ENCODE data around the gene MSL3B.

Gene MSL3B

GRCh38 chr2:233852056-233852455 lies 16.1 kb downstream of the MSL3B start:
- DNase-seq: no peak

- DNase-seq: no peak
Observed at GRCh38 chr2:233851169-233851568, 17.0 kb downstream of the MSL3B start.

- no peak for DNase-seq
Observed at GRCh38 chr2:233850745-233851144, 17.4 kb downstream of the MSL3B start.

GRCh38 chr2:233849607-233850271 lies 18.4 kb downstream of the MSL3B start:
- no peak for DNase-seq

- DNase-seq: no peak
Observed at GRCh38 chr2:233848276-233848675, 19.9 kb downstream of the MSL3B start.

GRCh38 chr2:233847248-233847898 lies 20.8 kb downstream of the MSL3B start:
- DNase-seq: no peak

- DNase-seq: no peak
Observed at GRCh38 chr2:233846387-233847247, 21.6 kb downstream of the MSL3B start.

- DNase-seq: no peak
Observed at GRCh38 chr2:233845301-233846060, 22.7 kb downstream of the MSL3B start.

- DNase-seq: no peak
Observed at GRCh38 chr2:233844836-233845235, 23.4 kb downstream of the MSL3B start.

- no peak for DNase-seq
Observed at GRCh38 chr2:233844064-233844807, 23.9 kb downstream of the MSL3B start.

- no peak for DNase-seq
Observed at GRCh38 chr2:233841183-233841582, 27.0 kb downstream of the MSL3B start.

GRCh38 chr2:233840520-233840919 lies 27.7 kb downstream of the MSL3B start:
- no peak for DNase-seq

- no peak for DNase-seq
Observed at GRCh38 chr2:233839447-233839820, 28.8 kb downstream of the MSL3B start.

GRCh38 chr2:233838726-233839446 lies 29.3 kb downstream of the MSL3B start:
- DNase-seq: no peak

GRCh38 chr2:233838251-233838650 lies 29.9 kb downstream of the MSL3B start:
- DNase-seq: no peak

GRCh38 chr2:233837694-233838229 lies 30.4 kb downstream of the MSL3B start:
- no peak for DNase-seq

- no peak for DNase-seq
Observed at GRCh38 chr2:233836359-233836758, 31.8 kb downstream of the MSL3B start.

- no peak for DNase-seq
Observed at GRCh38 chr2:233835230-233836186, 32.7 kb downstream of the MSL3B start.

GRCh38 chr2:233833345-233833744 lies 34.8 kb downstream of the MSL3B start:
- DNase-seq: no peak

GRCh38 chr2:233832869-233833311 lies 35.3 kb downstream of the MSL3B start:
- DNase-seq: no peak

All from stimulated activated CD4-positive, alpha-beta T cell treated with anti-CD3 and anti-CD28 coated beads, Interleukin-2, amount 100 ng/mL, for 48 hours (primary cell).